WTC11 (cell line): ENCODE measurements around the gene LCN15. TPM values are rescaled to one million over a fixed set of nuclear protein-coding genes. Genes with fewer than 3 reads are reported as not detected.

Experiments used
- ATAC-seq: fragments of 200-7000 bp; cut with Tn5 transposase; 2 replicates; pipeline ENCODE4 v1.10.0; 2021; ENCODE audit warnings: mild to moderate bottlenecking, moderate library complexity
- CTCF ChIA-PET: fragments of 300-600 bp; sonication (Branson Sonifier 250); formaldehyde crosslinking; loops from one replicate; lab custom pipeline; 2021; ENCODE audit warnings: antibody characterized with exemption; lab: Charles Lee
- POLR2A ChIA-PET: fragments of 350-600 bp; sonication (Branson Sonifier 250); formaldehyde crosslinking; loops from one replicate; lab custom pipeline; 2021; ENCODE audit warnings: antibody characterized with exemption; lab: Charles Lee
- DNase-seq: peaks from one replicate; pipeline ENCODE4 v3.0.0; 2021; ENCODE audit warnings: low spot score
- H3K27ac Mint-ChIP-seq: 2 replicates; pipeline ENCODE4 v1.8.0; 2021; ENCODE audit warnings: mixed read lengths
- H3K27me3 Mint-ChIP-seq: 2 replicates; pipeline ENCODE4 v1.8.0; 2021; ENCODE audit warnings: low read depth, mild to moderate bottlenecking, moderate library complexity, mixed read lengths
- H3K36me3 Mint-ChIP-seq: 2 replicates; pipeline ENCODE4 v1.8.0; 2021; ENCODE audit warnings: mixed read lengths
- H3K4me1 Mint-ChIP-seq: 2 replicates; pipeline ENCODE4 v1.8.0; 2022; ENCODE audit warnings: mixed read lengths
- H3K4me3 Mint-ChIP-seq: 2 replicates; pipeline ENCODE4 v1.8.0; 2021; ENCODE audit warnings: mild to moderate bottlenecking, moderate library complexity, mixed read lengths
- H3K9me3 Mint-ChIP-seq: 2 replicates; pipeline ENCODE4 v1.8.0; 2021; ENCODE audit warnings: mixed read lengths
- AFF4 ChIP-seq: sonication (generic); formaldehyde crosslinking; IDR thresholded peaks from 2 replicates; pipeline ENCODE4 v1.8.1; 2023; ENCODE audit warnings: mild to moderate bottlenecking, missing genetic modification reagents, borderline replicate concordance
- AR ChIP-seq: fragments of 250-450 bp; sonication (Bioruptor Pico); IDR thresholded peaks from 2 replicates; pipeline ENCODE4 v1.9.0; 2021; ENCODE audit warnings: mild to moderate bottlenecking
- ATF6 ChIP-seq: sonication (generic); formaldehyde crosslinking; IDR thresholded peaks from 2 replicates; pipeline ENCODE4 v1.8.1; 2023; ENCODE audit warnings: mild to moderate bottlenecking, missing genetic modification reagents
- CBFB ChIP-seq: sonication (generic); formaldehyde crosslinking; IDR thresholded peaks from 2 replicates; pipeline ENCODE4 v1.8.1; 2022; ENCODE audit warnings: mild to moderate bottlenecking, low read depth, missing genetic modification reagents
- ETV6 ChIP-seq: sonication (generic); formaldehyde crosslinking; IDR thresholded peaks from 2 replicates; pipeline ENCODE4 v1.8.1; 2022; ENCODE audit warnings: mild to moderate bottlenecking, missing genetic modification reagents
- FOXP4 ChIP-seq: sonication (generic); formaldehyde crosslinking; IDR thresholded peaks from 2 replicates; pipeline ENCODE4 v1.8.0; 2022; ENCODE audit warnings: mild to moderate bottlenecking, missing genetic modification reagents
- JAZF1 ChIP-seq: fragments of 250-450 bp; sonication (Bioruptor Pico); IDR thresholded peaks from 2 replicates; pipeline ENCODE4 v1.9.0; 2021; ENCODE audit warnings: moderate library complexity, mild to moderate bottlenecking, inconsistent platforms
- KAT7 ChIP-seq: sonication (generic); formaldehyde crosslinking; IDR thresholded peaks from 2 replicates; pipeline ENCODE4 v1.8.1; 2023; ENCODE audit warnings: missing genetic modification reagents, mild to moderate bottlenecking, borderline replicate concordance
- MAX ChIP-seq: sonication (generic); formaldehyde crosslinking; IDR thresholded peaks from 2 replicates; pipeline ENCODE4 v1.8.0; 2022; ENCODE audit warnings: mild to moderate bottlenecking, missing genetic modification reagents
- NFATC4 ChIP-seq: fragments of 250-450 bp; sonication (Bioruptor Pico); IDR thresholded peaks from 2 replicates; pipeline ENCODE4 v1.9.0; 2021; ENCODE audit warnings: mild to moderate bottlenecking
- PREB ChIP-seq: sonication (generic); formaldehyde crosslinking; IDR thresholded peaks from 2 replicates; pipeline ENCODE4 v1.8.1; 2022; ENCODE audit warnings: mild to moderate bottlenecking, missing genetic modification reagents, moderate library complexity, borderline replicate concordance
- RELA ChIP-seq: sonication (generic); formaldehyde crosslinking; IDR thresholded peaks from 2 replicates; pipeline ENCODE4 v1.8.1; 2022; ENCODE audit warnings: missing genetic modification reagents, mild to moderate bottlenecking, borderline replicate concordance
- SMAD3 ChIP-seq: sonication (generic); formaldehyde crosslinking; IDR thresholded peaks from 2 replicates; pipeline ENCODE4 v1.8.0; 2022; ENCODE audit warnings: missing genetic modification reagents, mild to moderate bottlenecking, borderline replicate concordance
- USF2 ChIP-seq: sonication (generic); formaldehyde crosslinking; IDR thresholded peaks from 2 replicates; pipeline ENCODE4 v1.8.1; 2023; ENCODE audit warnings: mild to moderate bottlenecking, missing genetic modification reagents, moderate library complexity
- ZNF219 ChIP-seq: sonication (generic); formaldehyde crosslinking; IDR thresholded peaks from 2 replicates; pipeline ENCODE4 v1.8.0; 2023; ENCODE audit warnings: missing genetic modification reagents, mild to moderate bottlenecking, borderline replicate concordance
- ZNF317 ChIP-seq: sonication (generic); formaldehyde crosslinking; IDR thresholded peaks from 2 replicates; pipeline ENCODE4 v1.8.1; 2023; ENCODE audit warnings: low read depth, mild to moderate bottlenecking, moderate library complexity, missing genetic modification reagents, borderline replicate concordance
- ZNF423 ChIP-seq: fragments of 250-450 bp; sonication (Bioruptor Pico); IDR thresholded peaks from 2 replicates; pipeline ENCODE4 v2.1.2; 2022; ENCODE audit warnings: mild to moderate bottlenecking, moderate library complexity
- total RNA-seq: library from RNA; stranded (reverse); gene quantifications from 3 replicates; pipeline ENCODE4 v1.2.3, GENCODE V29; 2021

LCN15 gene
- total RNA-seq, 1 experiment from 2014 or later = 0.52 TPM

- Mint-ChIP-seq H3K4me3 (no peak overlapping the region), H3K27me3 (peaks cover 53% of the 10 kb centered on the region), H3K27ac (no peak overlapping the region), H3K36me3 (peaks cover 11% of the 10 kb centered on the region), H3K4me1 (no peaks in the 10 kb centered on the region), H3K9me3 (peaks cover 28% of the 10 kb centered on the region)
- ChIA-PET POLR2A (no interaction called here), CTCF (interaction anchor here (0.7 to 3.2 kb wide), 13 partner anchors 7 to 290 kb away, joined by 3 to 22 read pairs (median 5); partner anchors contain the start of genes AJM1, LCN8 and TMEM141)
- TF ChIP-seq ATF6 (CRISPR knock-in tag) = no peak
- no peak for TF ChIP-seq AR (CRISPR knock-in tag)
- no peak for TF ChIP-seq SMAD3
- no peak for TF ChIP-seq NFATC4 (CRISPR knock-in tag)
- TF ChIP-seq KAT7 (CRISPR knock-in tag) = no peak
- TF ChIP-seq CBFB (CRISPR knock-in tag) = no peak
- no peak for TF ChIP-seq RELA (CRISPR knock-in tag)
- no peak for TF ChIP-seq AFF4 (CRISPR knock-in tag)
- no peak for TF ChIP-seq JAZF1
- no peak for DNase-seq
- ATAC-seq = no peak
Measured at GRCh38 chr9:136777359-136777758, 13.0 kb upstream of the LCN15 start.

GRCh38 chr9:136776947-136777346 lies 12.6 kb upstream of the LCN15 start:
- CTCF ChIA-PET = interaction anchor here (1.1 to 2.2 kb wide), 6 partner anchors 11 to 291 kb away, joined by 3 to 14 read pairs (median 6); partner anchors contain the start of gene LCN8
- ATAC-seq (no peak), DNase-seq (no peak)
- peaks cover 28% of the 10 kb centered on the region for H3K9me3 Mint-ChIP-seq
- H3K27me3 Mint-ChIP-seq = peaks cover 51% of the 10 kb centered on the region
- H3K4me1 Mint-ChIP-seq = no peaks in the 10 kb centered on the region
- peak overlapping the region; percentile 23 for H3K27ac Mint-ChIP-seq
- POLR2A ChIA-PET = no interaction called here
- peaks cover 11% of the 10 kb centered on the region for H3K36me3 Mint-ChIP-seq
- no peak overlapping the region for H3K4me3 Mint-ChIP-seq
- no peak for TF ChIP-seq MAX
- TF ChIP-seq AFF4 (CRISPR knock-in tag) = no peak
- TF ChIP-seq USF2 (CRISPR knock-in tag) = no peak
- TF ChIP-seq KAT7 (CRISPR knock-in tag) = no peak
- no peak for TF ChIP-seq PREB (CRISPR knock-in tag)
- TF ChIP-seq FOXP4 (CRISPR knock-in tag) = no peak
- TF ChIP-seq ETV6 (CRISPR knock-in tag) = no peak
- TF ChIP-seq ZNF423 (CRISPR knock-in tag) = no peak
- TF ChIP-seq ZNF317 (CRISPR knock-in tag) = no peak
- no peak for TF ChIP-seq ZNF219 (CRISPR knock-in tag)
